Adrenal gland (tissue), 12 donors: ENCODE results near the gene PIGH. TPM values are rescaled to one million over a fixed set of nuclear protein-coding genes. Genes with fewer than 3 reads are reported as not detected.
A peak's percentile ranks its signal among the peaks of the same experiment; 100 is the strongest.

Source experiments
- DNase-seq, 7 donors: peaks; one replicate each; pipeline ENCODE4 v3.0.0-alpha.2; 2019 to 2020
- H3K27ac ChIP-seq, 5 donors: fragments of 200-600 bp; sonication (generic) in 4 of 5; 1 replicate in 3 of 5; 2 replicates in 2 of 5; pipeline versions ENCODE4 v1.5.1 to v1.8.0; 2016 to 2020; ENCODE audit warnings: mild to moderate bottlenecking in 1 of 5
- H3K27me3 ChIP-seq: fragments of 200-600 bp; 2 replicates; pipeline ENCODE4 v1.8.0; 2021
- H3K36me3 ChIP-seq, 2 donors: fragments of 200-600 bp; replicated peaks in 1 of 2; 1 replicate in 1 of 2; 2 replicates in 1 of 2; pipeline versions ENCODE4 v1.5.1 to v1.8.0; 2018 to 2022
- H3K4me1 ChIP-seq, 2 donors: fragments of 200-600 bp; replicated peaks in 1 of 2; 1 replicate in 1 of 2; 2 replicates in 1 of 2; pipeline versions ENCODE4 v1.5.1 to v1.8.0; 2018 to 2021
- H3K4me3 ChIP-seq, 4 donors: fragments of 200-600 bp; sonication (generic) in 3 of 4; one replicate each; pipeline ENCODE4 v1.5.1; 2016 to 2018
- H3K9me3 ChIP-seq, 3 donors: fragments of 200-600 bp; sonication (generic) in 1 of 3; replicated peaks in 1 of 3; 1 replicate in 2 of 3; 2 replicates in 1 of 3; pipeline versions ENCODE4 v1.5.1 to v1.8.0; 2016 to 2021
- CTCF ChIP-seq, 6 experiments: fragments of 450-650 bp in 4 of 6; fragments of 200-600 bp in 2 of 6; sonication (generic) in 1 of 6; IDR thresholded peaks; 1 replicate in 5 of 6; 2 replicates in 1 of 6; pipeline versions ENCODE4 v1.5.1 to v1.8.0; 2016 to 2021; ENCODE audit warnings: antibody characterized with exemption in 6 of 6, mild to moderate bottlenecking in 2 of 6, moderate library complexity in 1 of 6
- POLR2A ChIP-seq, 2 donors: fragments of 450-650 bp; IDR thresholded peaks; one replicate each; pipeline ENCODE4 v1.6.1; 2017; ENCODE audit warnings: antibody characterized with exemption in 2 of 2, mild to moderate bottlenecking in 2 of 2, moderate library complexity in 1 of 2
- WGBS, 4 donors: extraction: QIAGEN DNeasy Blood & Tissue Kit in 2 of 4; methylation state at CpG; one replicate each; pipeline versions ENCODE4 v1.1.5 to v1.1.7; 2013 to 2017; 5-methylcytosine and 5-hydroxymethylcytosine counted together
- intact Hi-C, 2 donors: fragments of 100-400 bp; cut with DNase I; formaldehyde crosslinking; loops; one replicate each; pipeline versions ENCODE4 v1.14.1 to v1.15.0; 2022 to 2023
- polyA plus RNA-seq, 3 donors: library from polyadenylated mRNA; stranded (reverse); fragments of 200-250 nt in 2 of 3; fragments of 350-450 nt in 1 of 3; fragmentation: Illumina TruSeq in 1 of 3; extraction: RNeasy Lipid Tissue Mini Kit (QIAGEN cat#74804) in 1 of 3; gene quantifications; one replicate each; pipeline ENCODE4 v1.2.3, GENCODE V29; 2013 to 2014
- total RNA-seq, 9 donors: library from RNA; depleted of rRNA in 4 of 9; stranded (reverse); fragments of >200 nt in 4 of 9; fragments of 120-200 nt in 1 of 9; fragmentation: NEBNext Ultra II Directional in 1 of 9; extraction: Animal tissue kit (Norgen Biotek cat#: 25700) in 1 of 9; gene quantifications; one replicate each; pipeline versions ENCODE4 v1.1.0 to v1.2.4, GENCODE V29; 2013 to 2023
- donor health status: healthy with polysubstance abuse.
- donor health status: Bipolar disorder and iron deficiency.
- donor health status: DM: yes; HTN: yes; CAD: no.
- donor health status: DM: no; HTN: no; CAD: no.
- donor health status: DM: no; HTN: no; CAD: no.
- donor health status: DM: yes; HTN: yes; CAD: no.

Gene PIGH
- total and polyA plus RNA-seq, 12 donors, result 41.5 to 79.1 (median 50.7) TPM

DNA sequence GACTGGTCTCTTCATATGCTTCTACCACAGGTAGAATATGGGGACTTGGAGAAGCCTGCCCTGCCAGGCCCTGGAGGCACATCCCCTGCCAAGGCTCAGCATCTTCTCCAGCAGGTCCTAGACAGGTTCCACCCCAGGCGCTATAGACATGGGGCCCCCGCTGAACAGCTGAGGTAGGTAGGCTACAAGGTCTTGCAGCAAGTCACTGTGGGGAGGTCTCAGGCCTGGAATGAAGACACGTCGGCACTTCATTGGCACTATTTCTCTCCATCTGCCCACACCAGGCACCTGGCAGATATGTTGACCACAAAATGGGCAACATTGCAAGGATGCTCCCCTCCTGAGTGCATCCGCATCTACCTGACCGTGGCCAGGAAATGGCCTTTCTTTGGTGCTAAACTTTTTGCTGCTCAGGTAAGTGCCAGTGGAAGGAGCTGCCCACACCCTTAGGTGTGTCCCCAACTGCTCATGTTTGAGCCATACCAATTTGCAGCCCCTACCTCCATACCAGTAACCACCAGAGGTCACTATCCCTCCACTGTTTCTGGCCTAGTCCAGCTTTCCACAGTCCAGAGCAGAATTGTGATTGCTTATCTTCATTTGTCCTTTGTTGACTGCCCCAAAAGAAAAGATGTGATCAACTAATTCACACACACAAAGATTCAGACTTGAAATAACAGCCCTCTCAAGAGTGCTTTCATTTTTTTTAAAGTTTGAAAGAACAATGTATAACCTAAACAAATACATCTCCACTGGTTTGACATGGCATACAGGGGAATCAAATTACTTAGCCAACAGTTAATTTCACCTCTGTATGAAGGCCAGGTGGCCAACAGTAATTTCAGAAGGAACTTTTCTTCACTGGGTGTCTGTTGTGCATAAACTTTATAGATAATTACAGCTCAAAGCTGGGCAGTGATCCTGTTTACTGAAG, 16.1 kb downstream of the PIGH start:
- Histone ChIP-seq H3K4me3 (no peak overlapping the region), H3K4me1 (no peaks in the 10 kb centered on the region), H3K9me3 (no peaks in the 10 kb centered on the region), H3K36me3 (peaks cover 0 to 41% of the 10 kb centered on the region in 2 donors), H3K27ac (no peak overlapping the region), H3K27me3 (no peaks in the 10 kb centered on the region)
- DNase-seq, result peak in 5 of 7 donors; percentile 50 to 70 (median 59)
- WGBS, 4 donors, result 85 to 93% (median 89%) methylated on average over 6 of the region's 6 CpGs
- intact Hi-C loops, result no loop called here
- TF ChIP-seq CTCF (IDR thresholded peaks at IDR 0.05), result peak; percentile 44 to 73 (median 68)
- TF ChIP-seq POLR2A (IDR thresholded peaks at IDR 0.05), result no peak

DNA sequence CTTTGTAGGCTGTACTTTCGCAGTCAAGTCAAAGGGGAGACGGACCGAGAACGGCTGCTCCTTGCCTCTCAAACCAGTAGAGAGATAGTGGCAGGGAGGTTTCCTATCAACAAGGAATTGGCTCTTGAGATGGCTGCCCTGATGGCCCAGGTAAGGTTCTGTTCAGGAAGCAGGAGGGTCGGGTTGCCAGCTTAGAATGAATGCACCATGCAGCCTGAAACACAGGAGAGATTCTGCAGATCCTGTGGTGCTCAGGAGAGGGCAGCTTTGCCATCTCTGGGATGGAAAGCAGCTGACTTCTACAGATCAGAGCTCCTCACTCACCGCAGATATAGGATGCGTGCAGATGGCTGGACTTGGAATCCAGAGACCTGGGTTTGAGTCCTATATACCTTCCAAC, 18.0 kb downstream of the PIGH start:
- H3K9me3 ChIP-seq, result no peaks in the 10 kb centered on the region
- no peaks in the 10 kb centered on the region for H3K4me1 ChIP-seq
- no peaks in the 10 kb centered on the region for H3K27me3 ChIP-seq
- peaks cover 0 to 26% of the 10 kb centered on the region in 2 donors for H3K36me3 ChIP-seq
- intact Hi-C loops, result no loop called here
- 86 to 91% (median 87%) methylated on average over 7 of the region's 7 CpGs for WGBS, 4 donors
- no peak overlapping the region for H3K4me3 ChIP-seq
- no peak for TF ChIP-seq POLR2A (IDR thresholded peaks at IDR 0.05)
- no peak for TF ChIP-seq CTCF (IDR thresholded peaks at IDR 0.05)
- DNase-seq, result peak in 2 of 7 donors; percentile 13 to 27
- H3K27ac ChIP-seq, result no peak overlapping the region

GRCh38 chr14:67581643-67582042, 18.4 kb downstream of the PIGH start:
- Histone ChIP-seq H3K9me3 (no peaks in the 10 kb centered on the region), H3K27ac (no peak overlapping the region), H3K4me3 (no peak overlapping the region), H3K36me3 (peaks cover 0 to 26% of the 10 kb centered on the region in 2 donors), H3K27me3 (no peaks in the 10 kb centered on the region), H3K4me1 (no peaks in the 10 kb centered on the region)
- intact Hi-C loops, result no loop called here
- DNase-seq, result no peak
- TF ChIP-seq POLR2A (IDR thresholded peaks at IDR 0.05) (no peak), CTCF (IDR thresholded peaks at IDR 0.05) (no peak)
- 88 to 94% (median 90%) methylated on average over 1 of the region's 1 CpG for WGBS, 4 donors

DNA sequence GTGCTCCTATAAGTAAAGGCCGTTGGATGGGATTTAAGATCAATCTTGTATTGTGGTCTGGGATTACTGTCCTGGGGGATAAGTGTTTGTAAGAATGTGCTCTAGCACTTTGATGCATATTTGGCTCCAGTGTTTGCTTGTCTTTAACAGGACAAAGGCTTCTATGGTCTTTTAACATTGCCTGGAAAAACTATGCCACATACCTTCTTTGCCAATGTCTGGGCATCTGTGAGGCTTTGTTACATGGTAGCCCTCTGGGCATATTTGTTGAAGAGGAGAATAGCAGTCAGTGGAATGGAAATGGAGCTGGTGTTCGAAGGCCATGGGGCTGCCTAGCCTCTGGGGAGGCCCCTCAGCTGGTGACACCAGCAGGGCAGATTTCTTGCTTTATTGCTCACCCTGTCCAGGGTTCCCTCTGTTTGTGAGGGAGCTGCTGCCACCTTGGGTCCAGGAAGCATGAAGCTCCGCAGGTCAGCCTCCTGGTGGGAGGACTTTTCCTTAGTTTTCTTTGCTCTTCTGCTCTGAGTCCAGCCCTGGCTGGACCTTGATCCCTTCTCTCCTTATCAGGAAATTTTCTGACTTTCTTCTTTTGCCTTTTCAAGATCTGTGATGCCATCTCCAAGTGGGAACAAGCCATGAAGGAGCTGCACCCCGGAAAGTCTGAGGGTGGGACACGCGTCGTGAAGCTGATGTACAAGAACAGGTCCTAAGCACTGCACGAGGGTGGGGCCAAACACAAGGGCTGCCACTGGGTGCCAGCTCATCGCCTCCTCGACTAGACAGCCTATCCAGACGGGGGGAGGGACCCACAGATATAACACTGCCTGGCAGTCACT, 19.5 kb downstream of the PIGH start:
- H3K9me3 ChIP-seq, result no peaks in the 10 kb centered on the region
- no peaks in the 10 kb centered on the region for H3K27me3 ChIP-seq
- H3K4me1 ChIP-seq, result no peaks in the 10 kb centered on the region
- H3K27ac ChIP-seq, result no peak overlapping the region
- 80 to 95% (median 84%) methylated on average over 10 to 11 of the region's 11 CpGs for WGBS, 4 donors
- H3K4me3 ChIP-seq, result no peak overlapping the region
- peak in 1 of 7 donors; percentile 10 for DNase-seq
- H3K36me3 ChIP-seq, result peaks cover 0 to 18% of the 10 kb centered on the region in 2 donors
- no peak for TF ChIP-seq POLR2A (IDR thresholded peaks at IDR 0.05)
- no peak for TF ChIP-seq CTCF (IDR thresholded peaks at IDR 0.05)
- intact Hi-C loops, result no loop called here
